Lower lobe of right lung (tissue), 2 donors: ENCODE results near the gene LGALS7. TPM values are rescaled to one million over a fixed set of nuclear protein-coding genes. Genes with fewer than 3 reads are reported as not detected.
A peak's percentile ranks its signal among the peaks of the same experiment; 100 is the strongest.

Source experiments
- ATAC-seq, 2 donors: fragments of 200-7000 bp; cut with Tn5 transposase; one replicate each; pipeline ENCODE4 v1.9.1; 2020 to 2022; ENCODE audit warnings: mild to moderate bottlenecking in 2 of 2, moderate library complexity in 2 of 2
- DNase-seq: peaks from one replicate; pipeline ENCODE4 v3.0.0-alpha.2; 2020
- H3K27ac ChIP-seq: fragments of 200-600 bp; one replicate; pipeline ENCODE4 v1.8.0; 2022
- H3K27me3 ChIP-seq: fragments of 200-600 bp; one replicate; pipeline ENCODE4 v1.8.0; 2022; ENCODE audit warnings: low read depth
- H3K36me3 ChIP-seq: fragments of 200-600 bp; one replicate; pipeline ENCODE4 v1.8.0; 2022; ENCODE audit warnings: mild to moderate bottlenecking
- H3K4me1 ChIP-seq: fragments of 200-600 bp; one replicate; pipeline ENCODE4 v1.8.0; 2022
- H3K4me3 ChIP-seq: fragments of 200-600 bp; one replicate; pipeline ENCODE4 v1.8.0; 2022; ENCODE audit warnings: mild to moderate bottlenecking
- H3K9me3 ChIP-seq: fragments of 200-600 bp; one replicate; pipeline ENCODE4 v1.8.0; 2022
- CTCF ChIP-seq: fragments of 200-600 bp; IDR thresholded peaks from one replicate; pipeline ENCODE4 v1.8.0; 2022; ENCODE audit warnings: antibody characterized with exemption, mild to moderate bottlenecking
- intact Hi-C: fragments of 100-400 bp; cut with DNase I; formaldehyde crosslinking; loops from one replicate; pipeline ENCODE4 v1.11.0; 2022
- total RNA-seq: library from RNA; stranded (reverse); fragmentation: NEBNext Ultra II Directional; extraction: Animal tissue kit (Norgen Biotek cat#: 25700); gene quantifications from one replicate; pipeline ENCODE4 v1.2.1, GENCODE V29; 2021
- donor health status: DM: no; HTN: yes; CAD: no; lungs with severe emphysema.

LGALS7 gene
- total RNA-seq, 1 donor from 2014 or later, result not detected

GRCh38 chr19:38737921-38738737 lies 35.2 kb downstream of the LGALS7 start:
- Histone ChIP-seq H3K4me1 (peaks cover 24% of the 10 kb centered on the region), H3K4me3 (no peak overlapping the region), H3K9me3 (no peaks in the 10 kb centered on the region), H3K27me3 (no peaks in the 10 kb centered on the region), H3K36me3 (no peaks in the 10 kb centered on the region), H3K27ac (no peak overlapping the region)
- intact Hi-C loops, result no loop called here
- peak; percentile 35 for DNase-seq
- TF ChIP-seq CTCF, result no peak
- ATAC-seq, result no peak

GRCh38 chr19:38737281-38737865 lies 35.9 kb downstream of the LGALS7 start:
- Histone ChIP-seq H3K4me1 (peaks cover 31% of the 10 kb centered on the region), H3K27ac (no peak overlapping the region), H3K9me3 (no peaks in the 10 kb centered on the region), H3K27me3 (no peaks in the 10 kb centered on the region), H3K4me3 (peak overlapping the region; percentile 21), H3K36me3 (no peaks in the 10 kb centered on the region)
- no peak for TF ChIP-seq CTCF
- intact Hi-C loops, result no loop called here
- DNase-seq (peak; percentile 51), ATAC-seq (peak in 1 of 2 donors; percentile 15)

- peaks cover 36% of the 10 kb centered on the region for H3K4me1 ChIP-seq
- peak overlapping the region; percentile 48 for H3K4me3 ChIP-seq
- no peaks in the 10 kb centered on the region for H3K36me3 ChIP-seq
- no peak for TF ChIP-seq CTCF
- no peaks in the 10 kb centered on the region for H3K27me3 ChIP-seq
- DNase-seq (peak; percentile 84), ATAC-seq (peak; percentile 62 to 74)
- intact Hi-C loops, result no loop called here
- no peaks in the 10 kb centered on the region for H3K9me3 ChIP-seq
- peak overlapping the region; percentile 60 for H3K27ac ChIP-seq
These were observed 36.7 kb downstream of the LGALS7 start for GRCh38 chr19:38736413-38737280.

- no peaks in the 10 kb centered on the region for H3K9me3 ChIP-seq
- no peaks in the 10 kb centered on the region for H3K27me3 ChIP-seq
- intact Hi-C loops, result no loop called here
- H3K27ac ChIP-seq, result peak overlapping the region; percentile 60
- no peak for TF ChIP-seq CTCF
- ATAC-seq, result peak; percentile 54 to 58
- peaks cover 3% of the 10 kb centered on the region for H3K36me3 ChIP-seq
- DNase-seq, result peak; percentile 80
- peaks cover 42% of the 10 kb centered on the region for H3K4me1 ChIP-seq
- H3K4me3 ChIP-seq, result peak overlapping the region; percentile 48
These were observed 37.3 kb downstream of the LGALS7 start for GRCh38 chr19:38736036-38736412.

GRCh38 chr19:38735257-38735686 lies 38.0 kb downstream of the LGALS7 start:
- ATAC-seq, result peak in 1 of 2 donors; percentile 1
- intact Hi-C loops, result no loop called here
- peak; percentile 59 for DNase-seq

More at GRCh38 chr19:38735257-38735686, 38.0 kb downstream of the LGALS7 start:
- Histone ChIP-seq H3K9me3 (no peaks in the 10 kb centered on the region), H3K27ac (peak overlapping the region; percentile 77), H3K36me3 (peaks cover 10% of the 10 kb centered on the region), H3K4me1 (peaks cover 46% of the 10 kb centered on the region), H3K27me3 (no peaks in the 10 kb centered on the region), H3K4me3 (peak overlapping the region; percentile 39)
- no peak for TF ChIP-seq CTCF
